Measurements from ENCODE around the gene MACROD1. TPM values are rescaled to one million over a fixed set of nuclear protein-coding genes. Genes with fewer than 3 reads are reported as not detected.
A peak's percentile ranks its signal among the peaks of the same experiment; 100 is the strongest.

Gene MACROD1
- total and polyA plus RNA-seq, 9 of the 15 experiments (the other 6 are each of a cell fraction or from before 2014, with no cell fraction given) = 1.1 to 60.0 (median 26.4) TPM

DNA sequence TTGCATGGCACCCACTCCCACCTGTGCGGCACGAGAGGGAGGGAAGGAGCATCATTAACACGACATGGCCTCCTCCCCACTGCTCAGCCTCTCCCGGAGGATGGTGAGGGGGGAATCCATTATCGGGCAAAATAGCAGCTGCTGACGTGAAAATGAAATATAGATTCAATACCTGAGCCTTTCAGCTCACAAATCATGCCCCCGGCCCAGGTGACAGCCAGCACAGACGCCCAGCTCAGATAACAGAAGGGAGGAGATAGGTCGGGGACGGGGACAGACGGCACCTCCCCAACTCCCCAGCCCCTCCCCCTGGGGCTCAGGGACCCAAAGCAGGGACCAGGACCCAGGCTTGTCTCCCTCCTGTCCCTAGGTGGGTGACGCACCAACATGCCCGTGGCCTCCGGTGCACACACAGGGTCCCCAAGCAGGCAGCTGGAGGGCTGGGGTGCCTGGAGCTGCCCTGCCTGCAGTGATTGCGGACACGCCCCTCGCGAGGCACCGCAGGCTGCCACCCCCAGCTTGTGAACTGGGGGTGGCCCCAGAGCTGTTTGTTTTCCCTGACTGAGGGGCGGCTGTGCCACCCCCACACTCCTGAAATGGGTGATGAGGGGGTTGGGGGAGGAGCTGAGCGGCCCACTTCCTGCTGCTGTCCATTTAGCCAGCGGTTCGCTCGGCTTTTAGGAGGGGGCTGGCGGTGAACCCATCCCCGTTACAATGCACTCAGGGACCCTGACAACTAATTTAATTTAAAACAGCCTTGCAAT, 98.5 kb downstream of the MACROD1 start (continued):
- TF ChIP-seq, protein P1, sequence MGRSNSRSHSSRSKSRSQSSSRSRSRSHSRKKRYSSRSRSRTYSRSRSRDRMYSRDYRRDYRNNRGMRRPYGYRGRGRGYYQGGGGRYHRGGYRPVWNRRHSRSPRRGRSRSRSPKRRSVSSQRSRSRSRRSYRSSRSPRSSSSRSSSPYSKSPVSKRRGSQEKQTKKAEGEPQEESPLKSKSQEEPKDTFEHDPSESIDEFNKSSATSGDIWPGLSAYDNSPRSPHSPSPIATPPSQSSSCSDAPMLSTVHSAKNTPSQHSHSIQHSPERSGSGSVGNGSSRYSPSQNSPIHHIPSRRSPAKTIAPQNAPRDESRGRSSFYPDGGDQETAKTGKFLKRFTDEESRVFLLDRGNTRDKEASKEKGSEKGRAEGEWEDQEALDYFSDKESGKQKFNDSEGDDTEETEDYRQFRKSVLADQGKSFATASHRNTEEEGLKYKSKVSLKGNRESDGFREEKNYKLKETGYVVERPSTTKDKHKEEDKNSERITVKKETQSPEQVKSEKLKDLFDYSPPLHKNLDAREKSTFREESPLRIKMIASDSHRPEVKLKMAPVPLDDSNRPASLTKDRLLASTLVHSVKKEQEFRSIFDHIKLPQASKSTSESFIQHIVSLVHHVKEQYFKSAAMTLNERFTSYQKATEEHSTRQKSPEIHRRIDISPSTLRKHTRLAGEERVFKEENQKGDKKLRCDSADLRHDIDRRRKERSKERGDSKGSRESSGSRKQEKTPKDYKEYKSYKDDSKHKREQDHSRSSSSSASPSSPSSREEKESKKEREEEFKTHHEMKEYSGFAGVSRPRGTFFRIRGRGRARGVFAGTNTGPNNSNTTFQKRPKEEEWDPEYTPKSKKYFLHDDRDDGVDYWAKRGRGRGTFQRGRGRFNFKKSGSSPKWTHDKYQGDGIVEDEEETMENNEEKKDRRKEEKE (IDR thresholded peaks at IDR 0.05; ENCODE audit: borderline replicate concordance in 1 of 2, control insufficient read depth in 1 of 2, low read depth in 2 of 2, low read length in 1 of 2) = no peak
- TF ChIP-seq MEIS2 (IDR thresholded peaks at IDR 0.05; ENCODE audit: partially characterized antibody) (peak; percentile 87), EGR1 (conservative IDR thresholded peaks at IDR 0.05) (peak; percentile 27; the same call in 1 of the 2 replicates), SRSF1 (IDR thresholded peaks at IDR 0.05; ENCODE audit: low read depth, low read length) (no peak), ZNF212 (CRISPR knock-in tag; IDR thresholded peaks at IDR 0.05) (no peak), ZNF778 (CRISPR knock-in tag; IDR thresholded peaks at IDR 0.05) (no peak)
- TF ChIP-seq, protein P2, sequence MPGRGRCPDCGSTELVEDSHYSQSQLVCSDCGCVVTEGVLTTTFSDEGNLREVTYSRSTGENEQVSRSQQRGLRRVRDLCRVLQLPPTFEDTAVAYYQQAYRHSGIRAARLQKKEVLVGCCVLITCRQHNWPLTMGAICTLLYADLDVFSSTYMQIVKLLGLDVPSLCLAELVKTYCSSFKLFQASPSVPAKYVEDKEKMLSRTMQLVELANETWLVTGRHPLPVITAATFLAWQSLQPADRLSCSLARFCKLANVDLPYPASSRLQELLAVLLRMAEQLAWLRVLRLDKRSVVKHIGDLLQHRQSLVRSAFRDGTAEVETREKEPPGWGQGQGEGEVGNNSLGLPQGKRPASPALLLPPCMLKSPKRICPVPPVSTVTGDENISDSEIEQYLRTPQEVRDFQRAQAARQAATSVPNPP (IDR thresholded peaks at IDR 0.05; ENCODE audit: borderline replicate concordance, insufficient read depth, insufficient read length) = no peak
- TF ChIP-seq, protein P3, sequence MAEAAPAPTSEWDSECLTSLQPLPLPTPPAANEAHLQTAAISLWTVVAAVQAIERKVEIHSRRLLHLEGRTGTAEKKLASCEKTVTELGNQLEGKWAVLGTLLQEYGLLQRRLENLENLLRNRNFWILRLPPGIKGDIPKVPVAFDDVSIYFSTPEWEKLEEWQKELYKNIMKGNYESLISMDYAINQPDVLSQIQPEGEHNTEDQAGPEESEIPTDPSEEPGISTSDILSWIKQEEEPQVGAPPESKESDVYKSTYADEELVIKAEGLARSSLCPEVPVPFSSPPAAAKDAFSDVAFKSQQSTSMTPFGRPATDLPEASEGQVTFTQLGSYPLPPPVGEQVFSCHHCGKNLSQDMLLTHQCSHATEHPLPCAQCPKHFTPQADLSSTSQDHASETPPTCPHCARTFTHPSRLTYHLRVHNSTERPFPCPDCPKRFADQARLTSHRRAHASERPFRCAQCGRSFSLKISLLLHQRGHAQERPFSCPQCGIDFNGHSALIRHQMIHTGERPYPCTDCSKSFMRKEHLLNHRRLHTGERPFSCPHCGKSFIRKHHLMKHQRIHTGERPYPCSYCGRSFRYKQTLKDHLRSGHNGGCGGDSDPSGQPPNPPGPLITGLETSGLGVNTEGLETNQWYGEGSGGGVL (CRISPR knock-in tag; IDR thresholded peaks at IDR 0.05) = no peak
- TF ChIP-seq, protein P4, sequence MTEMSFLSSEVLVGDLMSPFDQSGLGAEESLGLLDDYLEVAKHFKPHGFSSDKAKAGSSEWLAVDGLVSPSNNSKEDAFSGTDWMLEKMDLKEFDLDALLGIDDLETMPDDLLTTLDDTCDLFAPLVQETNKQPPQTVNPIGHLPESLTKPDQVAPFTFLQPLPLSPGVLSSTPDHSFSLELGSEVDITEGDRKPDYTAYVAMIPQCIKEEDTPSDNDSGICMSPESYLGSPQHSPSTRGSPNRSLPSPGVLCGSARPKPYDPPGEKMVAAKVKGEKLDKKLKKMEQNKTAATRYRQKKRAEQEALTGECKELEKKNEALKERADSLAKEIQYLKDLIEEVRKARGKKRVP (CRISPR knock-in tag; IDR thresholded peaks at IDR 0.05) = no peak
